HepG2 (cell line): ENCODE measurements around the gene SERHL2. TPM values are rescaled to one million over a fixed set of nuclear protein-coding genes. Genes with fewer than 3 reads are reported as not detected.

Source experiments
- E2F2 ChIP-seq: sonication (generic); formaldehyde crosslinking; IDR thresholded peaks from 2 replicates; pipeline ENCODE4 v1.4.0; 2020; ENCODE audit warnings: missing genetic modification reagents, borderline replicate concordance
- EHMT2 ChIP-seq: fragments of 200-600 bp; sonication (generic); IDR thresholded peaks from 2 replicates; pipeline ENCODE4 v1.7.0; 2017; ENCODE audit warnings: antibody characterized with exemption, low read depth, low read length, borderline replicate concordance
- ERF ChIP-seq: IDR thresholded peaks from 2 replicates; pipeline ENCODE4 v1.6.1; 2018; ENCODE audit warnings: missing biosample characterization, missing genetic modification reagents
- FOXM1 ChIP-seq: sonication (generic); formaldehyde crosslinking; IDR thresholded peaks from 2 replicates; pipeline ENCODE4 v1.5.0; 2020; ENCODE audit warnings: missing genetic modification reagents
- IRF2 ChIP-seq: IDR thresholded peaks from 2 replicates; pipeline ENCODE4 v1.6.1; 2018; ENCODE audit warnings: missing genetic modification reagents, missing compliant biosample characterization
- NKX3-1 ChIP-seq: sonication (generic); formaldehyde crosslinking; IDR thresholded peaks from 2 replicates; pipeline ENCODE4 v1.5.0; 2020; ENCODE audit warnings: missing genetic modification reagents
- PAXIP1 ChIP-seq: sonication (generic); formaldehyde crosslinking; conservative IDR thresholded peaks from 2 replicates; pipeline ENCODE4 v1.4.0; 2020; ENCODE audit warnings: mild to moderate bottlenecking, missing genetic modification reagents, moderate library complexity
- PHF5A ChIP-seq: IDR thresholded peaks from one replicate; pipeline ENCODE4 v1.6.1; 2018; ENCODE audit warnings: low read depth, missing genetic modification reagents; ENCODE audit not compliant: unreplicated experiment
- REPIN1 ChIP-seq: sonication (generic); formaldehyde crosslinking; IDR thresholded peaks from 2 replicates; pipeline ENCODE4 v1.8.0; 2022; ENCODE audit warnings: missing genetic modification reagents, low read depth, mild to moderate bottlenecking, borderline replicate concordance
- WIZ ChIP-seq: sonication (generic); formaldehyde crosslinking; IDR thresholded peaks from 2 replicates; pipeline ENCODE4 v1.5.1; 2020; ENCODE audit warnings: mild to moderate bottlenecking, missing genetic modification reagents
- ZBTB40 ChIP-seq, 2 experiments: fragments of 450-650 bp in 1 of 2; sonication (generic) in 1 of 2; formaldehyde crosslinking in 1 of 2; IDR thresholded peaks; 2 replicates each; pipeline versions ENCODE4 v1.6.1 to v1.8.0; 2016 to 2022; ENCODE audit warnings: antibody characterized with exemption in 1 of 2, mild to moderate bottlenecking in 1 of 2, missing genetic modification reagents in 1 of 2
- ZFP62 ChIP-seq: sonication (generic); formaldehyde crosslinking; IDR thresholded peaks from 2 replicates; pipeline ENCODE4 v1.4.0; 2020; ENCODE audit warnings: missing genetic modification reagents
- ZFYVE20 ChIP-seq: sonication (generic); formaldehyde crosslinking; IDR thresholded peaks from 2 replicates; pipeline ENCODE4 v1.8.0; 2023; ENCODE audit warnings: low read depth, mild to moderate bottlenecking, moderate library complexity, missing genetic modification reagents, borderline replicate concordance
- ZMAT3 ChIP-seq: sonication (generic); formaldehyde crosslinking; conservative IDR thresholded peaks from 2 replicates; pipeline ENCODE4 v1.7.0; 2021; ENCODE audit warnings: missing genetic modification reagents
- polyA plus RNA-seq, 8 experiments: library from polyadenylated mRNA; depleted of rRNA in 3 of 8; stranded (reverse) in 7 of 8; unstranded in 1 of 8; fragments of >200 nt; fragmentation: Illumina TruSeq in 4 of 8; extraction: Trizol in 4 of 8; gene quantifications; 2 replicates each; pipeline versions ENCODE4 v1.2.1 to v1.2.3, GENCODE V29; 2011 to 2016; ENCODE audit warnings: low read depth in 4 of 8, missing spikeins in 1 of 8, mixed read lengths in 1 of 8; ENCODE audit not compliant: insufficient read depth in 1 of 8
- total RNA-seq, 5 experiments: library from RNA; depleted of rRNA; stranded (reverse); fragments of >200 nt; fragmentation: Illumina TruSeq; extraction: Trizol; gene quantifications; 2 replicates each; pipeline ENCODE4 v1.2.3, GENCODE V29; 2016; ENCODE audit warnings: low read depth in 1 of 5

SERHL2 gene
- total and polyA plus RNA-seq, 2 of the 13 experiments (the other 11 are each of a cell fraction or from before 2014, with no cell fraction given), result 1.0 to 1.8 TPM

- TF ChIP-seq ZBTB40 (IDR thresholded peaks at IDR 0.05) (no peak), ZBTB40 (CRISPR knock-in tag; IDR thresholded peaks at IDR 0.05) (no peak), ZFYVE20 (CRISPR knock-in tag) (no peak), IRF2 (CRISPR knock-in tag) (no peak), ZFP62 (CRISPR knock-in tag) (no peak), E2F2 (CRISPR knock-in tag) (no peak), NKX3-1 (CRISPR knock-in tag) (no peak), FOXM1 (CRISPR knock-in tag) (no peak), PHF5A (CRISPR knock-in tag) (no peak), ERF (peak; percentile 30; the same call in 1 of the 2 replicates), WIZ (CRISPR knock-in tag) (no peak), ZMAT3 (CRISPR knock-in tag) (no peak), EHMT2 (no peak), PAXIP1 (CRISPR knock-in tag) (no peak), REPIN1 (CRISPR knock-in tag) (no peak)
These were observed 67.8 kb downstream of the SERHL2 start (continued) for GRCh38 chr22:42621505-42622002.
